OCI-LY1 (cell line): Measurements from ENCODE around the gene CARMIL1.

Experiments
- H2AFZ ChIP-seq: fragments of 200-600 bp; sonication (generic), shearing (Covaris generic); 2 replicates; pipeline ENCODE4 v1.6.0; 2014; ENCODE audit warnings: antibody characterized with exemption, mild to moderate bottlenecking, low read length
- H3F3A ChIP-seq: fragments of 200-600 bp; sonication (generic), shearing (Covaris generic); 2 replicates; pipeline ENCODE4 v1.6.0; 2014; ENCODE audit warnings: mild to moderate bottlenecking, antibody characterized with exemption, low read length, moderate library complexity; ENCODE audit not compliant: insufficient read depth
- H3K27ac ChIP-seq: fragments of 200-600 bp; sonication (generic); 2 replicates; pipeline ENCODE4 v1.5.1; 2014; ENCODE audit warnings: low read length, mixed run types, mild to moderate bottlenecking, low read depth; ENCODE audit not compliant: poor library complexity, severe bottlenecking
- H3K27me3 ChIP-seq: fragments of 200-600 bp; sonication (generic); 2 replicates; pipeline ENCODE4 v1.6.0; 2014; ENCODE audit warnings: antibody characterized with exemption, mild to moderate bottlenecking, low read length, moderate library complexity; ENCODE audit not compliant: insufficient read depth
- H3K36me3 ChIP-seq: fragments of 200-600 bp; sonication (generic); 2 replicates; pipeline ENCODE4 v1.6.1; 2014; ENCODE audit warnings: mild to moderate bottlenecking, antibody characterized with exemption, low read length, moderate library complexity, mixed read lengths; ENCODE audit not compliant: insufficient read depth
- H3K4me1 ChIP-seq: fragments of 200-600 bp; sonication (generic); 2 replicates; pipeline ENCODE4 v1.5.1; 2014; ENCODE audit warnings: mild to moderate bottlenecking, low read length, moderate library complexity; ENCODE audit not compliant: insufficient read depth, severe bottlenecking
- H3K4me2 ChIP-seq: fragments of 200-600 bp; sonication (generic), shearing (Covaris generic); 2 replicates; pipeline ENCODE4 v1.6.1; 2014; ENCODE audit warnings: low read length
- H3K4me3 ChIP-seq: fragments of 200-600 bp; sonication (generic); 2 replicates; pipeline ENCODE4 v1.5.1; 2014; ENCODE audit warnings: low read length, low read depth, mild to moderate bottlenecking, mixed read lengths; ENCODE audit not compliant: poor library complexity, severe bottlenecking
- H3K79me2 ChIP-seq: fragments of 200-600 bp; shearing (Covaris generic); 2 replicates; pipeline ENCODE4 v1.6.1; 2016; ENCODE audit warnings: mixed run types, low read length, mixed read lengths; ENCODE audit not compliant: insufficient read depth
- H3K9ac ChIP-seq: fragments of 200-600 bp; sonication (generic), shearing (Covaris generic); 2 replicates; pipeline ENCODE4 v1.6.1; 2014; ENCODE audit warnings: mild to moderate bottlenecking, low read length, mixed read lengths
- H3K9me2 ChIP-seq: fragments of 200-600 bp; sonication (generic), shearing (Covaris generic); 2 replicates; pipeline ENCODE4 v1.6.1; 2014; ENCODE audit warnings: low read depth, mild to moderate bottlenecking, low read length, mixed read lengths
- H3K9me3 ChIP-seq: fragments of 200-600 bp; shearing (Covaris generic); 2 replicates; pipeline ENCODE4 v1.6.1; 2014; ENCODE audit warnings: low read length, mixed read lengths
- H4K20me1 ChIP-seq: fragments of 200-600 bp; sonication (generic), shearing (Covaris generic); 2 replicates; pipeline ENCODE4 v1.6.0; 2016; ENCODE audit warnings: mild to moderate bottlenecking, low read length; ENCODE audit not compliant: insufficient read depth
- CTCF ChIP-seq: fragments of 200-600 bp; sonication (generic), shearing (Covaris generic); IDR thresholded peaks from 2 replicates; pipeline ENCODE4 v1.5.1; 2017; ENCODE audit warnings: mild to moderate bottlenecking, antibody characterized with exemption, low read length, moderate library complexity, mixed read lengths
- EZH2 ChIP-seq: fragments of 200-600 bp; sonication (generic), shearing (Covaris generic); IDR thresholded peaks from 2 replicates; pipeline ENCODE4 v1.8.0; 2017; ENCODE audit warnings: borderline replicate concordance, mixed run types, mild to moderate bottlenecking, antibody characterized with exemption, low read length, moderate library complexity, mixed read lengths

Gene CARMIL1

GRCh38 chr6:25472906-25473305 lies 193.7 kb downstream of the CARMIL1 start:
- peaks cover 16% of the 10 kb centered on the region for H3K4me1 ChIP-seq
- H3K9ac ChIP-seq = no peak overlapping the region
- H3F3A ChIP-seq = no peaks in the 10 kb centered on the region
- H2AFZ ChIP-seq = no peak overlapping the region
- H3K27ac ChIP-seq = no peak overlapping the region
- H4K20me1 ChIP-seq = no peaks in the 10 kb centered on the region
- no peaks in the 10 kb centered on the region for H3K9me2 ChIP-seq
- H3K4me3 ChIP-seq = no peak overlapping the region
- TF ChIP-seq EZH2 (no peak), CTCF (no peak)
- H3K27me3 ChIP-seq = no peaks in the 10 kb centered on the region
- no peaks in the 10 kb centered on the region for H3K9me3 ChIP-seq
- H3K4me2 ChIP-seq = no peak overlapping the region
- H3K79me2 ChIP-seq = no peaks in the 10 kb centered on the region
- H3K36me3 ChIP-seq = peaks cover 32% of the 10 kb centered on the region

GRCh38 chr6:25473447-25473846 lies 194.3 kb downstream of the CARMIL1 start:
- no peaks in the 10 kb centered on the region for H3K9me2 ChIP-seq
- no peaks in the 10 kb centered on the region for H3K79me2 ChIP-seq
- H3K4me2 ChIP-seq = no peak overlapping the region
- H3K9me3 ChIP-seq = no peaks in the 10 kb centered on the region
- H3K4me1 ChIP-seq = peaks cover 13% of the 10 kb centered on the region
- no peak overlapping the region for H3K27ac ChIP-seq
- H3K36me3 ChIP-seq = peaks cover 32% of the 10 kb centered on the region
- no peak overlapping the region for H3K4me3 ChIP-seq
- no peak for TF ChIP-seq EZH2
- no peak for TF ChIP-seq CTCF
- no peaks in the 10 kb centered on the region for H3K27me3 ChIP-seq
- no peak overlapping the region for H2AFZ ChIP-seq
- no peaks in the 10 kb centered on the region for H4K20me1 ChIP-seq
- no peak overlapping the region for H3K9ac ChIP-seq
- H3F3A ChIP-seq = no peaks in the 10 kb centered on the region

DNA sequence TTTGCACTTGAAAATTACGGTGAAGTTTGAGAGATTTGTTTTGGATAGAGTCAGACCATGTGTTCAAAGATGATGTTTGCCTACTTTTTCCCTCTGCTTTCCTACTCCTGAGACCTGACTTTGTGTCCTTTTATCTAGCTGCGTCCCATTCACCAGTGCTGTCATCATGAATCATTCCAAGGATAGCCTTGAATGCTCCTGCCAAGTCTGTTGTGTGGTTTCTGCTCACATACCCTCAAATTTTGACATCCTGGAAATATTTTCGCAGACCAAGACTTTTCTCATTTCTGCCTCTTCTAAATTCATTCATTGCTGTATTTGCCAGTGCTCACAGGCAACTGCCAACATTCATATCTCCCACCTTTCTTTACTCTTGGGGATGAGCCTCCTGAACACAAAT lies 197.0 kb downstream of the CARMIL1 start:
- H2AFZ ChIP-seq = no peak overlapping the region
- H3K9ac ChIP-seq = no peak overlapping the region
- no peak for TF ChIP-seq EZH2
- no peak for TF ChIP-seq CTCF
- no peaks in the 10 kb centered on the region for H3K9me3 ChIP-seq
- H3K4me1 ChIP-seq = peaks cover 13% of the 10 kb centered on the region
- no peaks in the 10 kb centered on the region for H3K79me2 ChIP-seq
- no peaks in the 10 kb centered on the region for H3K9me2 ChIP-seq
- H3K4me2 ChIP-seq = no peak overlapping the region
- no peaks in the 10 kb centered on the region for H3F3A ChIP-seq
- H3K27me3 ChIP-seq = no peaks in the 10 kb centered on the region
- H4K20me1 ChIP-seq = no peaks in the 10 kb centered on the region
- H3K36me3 ChIP-seq = peaks cover 31% of the 10 kb centered on the region
- no peak overlapping the region for H3K4me3 ChIP-seq
- no peak overlapping the region for H3K27ac ChIP-seq
